Adrenal gland (tissue), 12 donors: ENCODE data around the gene TSPOAP1. TPM values are rescaled to one million over a fixed set of nuclear protein-coding genes. Genes with fewer than 3 reads are reported as not detected.

Source experiments
- DNase-seq, 7 donors: peaks; one replicate each; pipeline ENCODE4 v3.0.0-alpha.2; 2019 to 2020
- H3K27ac ChIP-seq, 5 donors: fragments of 200-600 bp; sonication (generic) in 4 of 5; 1 replicate in 3 of 5; 2 replicates in 2 of 5; pipeline versions ENCODE4 v1.5.1 to v1.8.0; 2016 to 2020; ENCODE audit warnings: mild to moderate bottlenecking in 1 of 5
- H3K27me3 ChIP-seq: fragments of 200-600 bp; 2 replicates; pipeline ENCODE4 v1.8.0; 2021
- H3K36me3 ChIP-seq, 2 donors: fragments of 200-600 bp; replicated peaks in 1 of 2; 1 replicate in 1 of 2; 2 replicates in 1 of 2; pipeline versions ENCODE4 v1.5.1 to v1.8.0; 2018 to 2022
- H3K4me1 ChIP-seq, 2 donors: fragments of 200-600 bp; replicated peaks in 1 of 2; 1 replicate in 1 of 2; 2 replicates in 1 of 2; pipeline versions ENCODE4 v1.5.1 to v1.8.0; 2018 to 2021
- H3K4me3 ChIP-seq, 4 donors: fragments of 200-600 bp; sonication (generic) in 3 of 4; one replicate each; pipeline ENCODE4 v1.5.1; 2016 to 2018
- H3K9me3 ChIP-seq, 3 donors: fragments of 200-600 bp; sonication (generic) in 1 of 3; replicated peaks in 1 of 3; 1 replicate in 2 of 3; 2 replicates in 1 of 3; pipeline versions ENCODE4 v1.5.1 to v1.8.0; 2016 to 2021
- CTCF ChIP-seq, 6 experiments: fragments of 450-650 bp in 4 of 6; fragments of 200-600 bp in 2 of 6; sonication (generic) in 1 of 6; IDR thresholded peaks; 1 replicate in 5 of 6; 2 replicates in 1 of 6; pipeline versions ENCODE4 v1.5.1 to v1.8.0; 2016 to 2021; ENCODE audit warnings: antibody characterized with exemption in 6 of 6, mild to moderate bottlenecking in 2 of 6, moderate library complexity in 1 of 6
- POLR2A ChIP-seq, 2 donors: fragments of 450-650 bp; IDR thresholded peaks; one replicate each; pipeline ENCODE4 v1.6.1; 2017; ENCODE audit warnings: antibody characterized with exemption in 2 of 2, mild to moderate bottlenecking in 2 of 2, moderate library complexity in 1 of 2
- WGBS, 4 donors: extraction: QIAGEN DNeasy Blood & Tissue Kit in 2 of 4; methylation state at CpG; one replicate each; pipeline versions ENCODE4 v1.1.5 to v1.1.7; 2013 to 2017; 5-methylcytosine and 5-hydroxymethylcytosine counted together
- intact Hi-C, 2 donors: fragments of 100-400 bp; cut with DNase I; formaldehyde crosslinking; loops; one replicate each; pipeline versions ENCODE4 v1.14.1 to v1.15.0; 2022 to 2023
- polyA plus RNA-seq, 3 donors: library from polyadenylated mRNA; stranded (reverse); fragments of 200-250 nt in 2 of 3; fragments of 350-450 nt in 1 of 3; fragmentation: Illumina TruSeq in 1 of 3; extraction: RNeasy Lipid Tissue Mini Kit (QIAGEN cat#74804) in 1 of 3; gene quantifications; one replicate each; pipeline ENCODE4 v1.2.3, GENCODE V29; 2013 to 2014
- total RNA-seq, 9 donors: library from RNA; depleted of rRNA in 4 of 9; stranded (reverse); fragments of >200 nt in 4 of 9; fragments of 120-200 nt in 1 of 9; fragmentation: NEBNext Ultra II Directional in 1 of 9; extraction: Animal tissue kit (Norgen Biotek cat#: 25700) in 1 of 9; gene quantifications; one replicate each; pipeline versions ENCODE4 v1.1.0 to v1.2.4, GENCODE V29; 2013 to 2023
- donor health status: healthy with polysubstance abuse.
- donor health status: Bipolar disorder and iron deficiency.
- donor health status: DM: yes; HTN: yes; CAD: no.
- donor health status: DM: no; HTN: no; CAD: no.
- donor health status: DM: no; HTN: no; CAD: no.
- donor health status: DM: yes; HTN: yes; CAD: no.

Gene TSPOAP1
- total and polyA plus RNA-seq, 12 donors: 4.7 to 140 (median 22.3) TPM

DNA sequence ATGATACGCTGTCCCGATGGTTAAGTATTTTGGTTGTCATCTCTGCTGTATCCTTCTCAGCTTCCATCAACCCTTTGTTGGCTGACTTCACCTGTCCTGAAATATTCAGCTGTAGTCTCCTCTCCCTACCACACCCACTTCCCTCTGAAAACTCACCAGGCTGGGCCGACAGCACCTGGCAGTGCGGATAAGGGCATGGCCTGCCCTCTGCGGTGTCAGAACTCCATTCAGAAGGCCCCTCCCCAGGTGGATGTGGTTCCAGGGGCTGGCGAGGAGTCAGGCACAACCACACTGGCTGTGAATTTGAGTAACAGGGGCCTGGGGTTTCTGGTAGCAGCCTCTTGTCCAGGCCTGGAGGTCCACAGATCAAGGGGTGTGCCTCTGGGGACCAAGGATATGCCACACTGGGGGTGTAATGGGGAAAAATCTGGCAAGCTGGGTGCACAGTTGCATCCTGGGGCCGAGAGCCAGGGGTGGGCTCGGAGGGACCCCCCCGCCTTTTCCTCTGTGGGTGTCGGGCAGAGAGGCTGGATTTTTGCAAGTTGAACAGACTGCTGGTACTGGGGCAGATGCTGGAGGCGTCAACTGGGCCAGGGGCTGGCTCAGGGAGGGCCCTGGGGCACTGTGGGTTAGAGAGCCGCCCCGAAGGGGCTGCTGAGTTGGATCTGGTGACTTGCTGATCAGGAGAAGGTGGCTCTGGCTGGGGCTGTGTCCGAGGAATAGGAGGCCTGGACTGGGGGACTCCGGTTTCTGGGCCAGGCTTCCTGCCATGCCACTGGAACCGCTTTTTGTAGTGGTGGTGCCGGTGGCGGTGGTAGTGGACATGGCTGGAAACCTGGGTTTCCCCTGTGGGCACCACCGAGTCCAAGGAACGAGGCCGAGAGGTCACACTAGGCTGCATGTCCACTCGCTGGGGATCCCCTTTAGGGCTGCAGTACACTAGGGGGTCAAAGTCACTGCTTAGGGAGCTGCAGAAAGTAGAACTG, 29.0 kb upstream of the TSPOAP1 start:
- 85 to 95% (median 94%) methylated on average over 10 to 22 of the region's 22 CpGs for WGBS, 4 donors
- intact Hi-C loops: loop anchor here in 1 of 2 donors (5.0 kb wide), 2 partner anchors 35 to 60 kb away; partner anchors contain the start of gene RNF43
- TF ChIP-seq POLR2A (IDR thresholded peaks at IDR 0.05) (no peak), CTCF (IDR thresholded peaks at IDR 0.05) (no peak)
- H3K27ac ChIP-seq: no peak overlapping the region
- H3K9me3 ChIP-seq: no peaks in the 10 kb centered on the region
- no peak overlapping the region for H3K4me3 ChIP-seq
- peaks cover 0 to 12% of the 10 kb centered on the region in 2 donors for H3K36me3 ChIP-seq
- no peaks in the 10 kb centered on the region for H3K27me3 ChIP-seq
- no peak for DNase-seq
- peaks cover 5 to 11% of the 10 kb centered on the region in 2 donors for H3K4me1 ChIP-seq

GRCh38 chr17:58356231-58356630, 27.6 kb upstream of the TSPOAP1 start:
- Histone ChIP-seq H3K27ac (no peak overlapping the region), H3K9me3 (no peaks in the 10 kb centered on the region), H3K4me3 (no peak overlapping the region), H3K36me3 (peaks cover 0 to 12% of the 10 kb centered on the region in 2 donors), H3K27me3 (no peaks in the 10 kb centered on the region), H3K4me1 (peaks cover 7 to 14% of the 10 kb centered on the region in 2 donors)
- DNase-seq: no peak
- TF ChIP-seq POLR2A (IDR thresholded peaks at IDR 0.05): no peak
- no peak for TF ChIP-seq CTCF (IDR thresholded peaks at IDR 0.05)
- intact Hi-C loops: loop anchor here in 1 of 2 donors (5.0 kb wide), 2 partner anchors 34 to 61 kb away; partner anchors contain the start of gene RNF43
- 92 to 95% (median 93%) methylated on average over 1 of the region's 1 CpG for WGBS, 4 donors

- Histone ChIP-seq H3K9me3 (no peaks in the 10 kb centered on the region), H3K27ac (no peak overlapping the region), H3K36me3 (peaks cover 0 to 21% of the 10 kb centered on the region in 2 donors), H3K4me3 (no peak overlapping the region), H3K4me1 (peaks cover 7 to 19% of the 10 kb centered on the region in 2 donors), H3K27me3 (no peaks in the 10 kb centered on the region)
- no peak for DNase-seq
- whole genome bisulfite sequencing, 4 donors: 72 to 81% (median 74%) methylated on average over 6 of the region's 6 CpGs
- intact Hi-C loops: loop anchor here in 1 of 2 donors (5.0 kb wide), 3 partner anchors 32 to 63 kb away; partner anchors contain the start of gene RNF43
- TF ChIP-seq CTCF (IDR thresholded peaks at IDR 0.05): no peak
- TF ChIP-seq POLR2A (IDR thresholded peaks at IDR 0.05): no peak
Measured at GRCh38 chr17:58354541-58355216, 26.1 kb upstream of the TSPOAP1 start.

GRCh38 chr17:58353389-58353825, 24.8 kb upstream of the TSPOAP1 start:
- intact Hi-C loops: loop anchor here in 1 of 2 donors (5.0 kb wide), 1 partner anchor 46 kb away; no protein-coding TSS in a partner anchor
- no peak for DNase-seq
- Histone ChIP-seq H3K27ac (peak overlapping the region in 4 of 5 donors; percentile 80 to 93 (median 90)), H3K4me3 (peak overlapping the region in 1 of 4 donors; percentile 85), H3K4me1 (peaks cover 7 to 16% of the 10 kb centered on the region in 2 donors), H3K27me3 (no peaks in the 10 kb centered on the region), H3K9me3 (no peaks in the 10 kb centered on the region), H3K36me3 (peaks cover 0 to 32% of the 10 kb centered on the region in 2 donors)
- 60 to 80% (median 66%) methylated on average over 4 of the region's 4 CpGs for WGBS, 4 donors
- TF ChIP-seq CTCF (IDR thresholded peaks at IDR 0.05) (no peak), POLR2A (IDR thresholded peaks at IDR 0.05) (no peak)
